GM23338 (cell line): Measurements from ENCODE around the gene CD9. TPM values are rescaled to one million over a fixed set of nuclear protein-coding genes. Genes with fewer than 3 reads are reported as not detected.
"Not testable (repeated sequence)": the region's sequence is repeated elsewhere in the genome, so short reads cannot be mapped to it uniquely, and the experiment has no call there.

ENCODE experiments used
- ATAC-seq: fragments of 200-7000 bp; cut with Tn5 transposase; 3 replicates; pipeline ENCODE4 v1.9.1; 2020
- DNase-seq: peaks from one replicate; pipeline ENCODE4 v3.0.0-alpha.2; 2015; ENCODE audit warnings: low spot score
- H2AFZ ChIP-seq: fragments of 200-600 bp; sonication (generic); 2 replicates; pipeline ENCODE4 v1.8.0; 2016; ENCODE audit warnings: antibody characterized with exemption, mild to moderate bottlenecking, moderate library complexity
- H3F3A ChIP-seq: fragments of 200-600 bp; sonication (generic); replicated peaks from 2 replicates; pipeline ENCODE4 v1.8.0; 2017; ENCODE audit warnings: antibody characterized with exemption, mixed run types, low read depth
- H3K27ac ChIP-seq: fragments of 200-600 bp; sonication (generic); 2 replicates; pipeline ENCODE4 v1.6.1; 2016; ENCODE audit warnings: low read depth
- H3K27me3 ChIP-seq: fragments of 200-600 bp; sonication (generic); 2 replicates; pipeline ENCODE4 v1.8.0; 2016; ENCODE audit warnings: mild to moderate bottlenecking, mixed run types, moderate library complexity; ENCODE audit not compliant: insufficient read depth
- H3K36me3 ChIP-seq: fragments of 200-600 bp; sonication (generic); 2 replicates; pipeline ENCODE4 v1.8.0; 2016; ENCODE audit warnings: mild to moderate bottlenecking; ENCODE audit not compliant: insufficient read depth
- H3K4me1 ChIP-seq: fragments of 200-600 bp; sonication (generic); 2 replicates; pipeline ENCODE4 v1.8.0; 2016; ENCODE audit warnings: mild to moderate bottlenecking, moderate library complexity; ENCODE audit not compliant: insufficient read depth
- H3K4me2 ChIP-seq: fragments of 200-600 bp; sonication (generic); 2 replicates; pipeline ENCODE4 v1.7.1; 2017; ENCODE audit warnings: mixed run types
- H3K4me3 ChIP-seq: fragments of 200-600 bp; sonication (generic); 2 replicates; pipeline ENCODE4 v1.6.1; 2016; ENCODE audit warnings: mixed run types
- H3K79me2 ChIP-seq: fragments of 200-600 bp; sonication (generic); replicated peaks from 2 replicates; pipeline ENCODE4 v1.8.0; 2017; ENCODE audit warnings: mild to moderate bottlenecking; ENCODE audit not compliant: insufficient read depth
- H3K9me2 ChIP-seq: fragments of 200-600 bp; sonication (generic); 2 replicates; pipeline ENCODE4 v1.8.0; 2017; ENCODE audit not compliant: insufficient read depth
- H4K20me1 ChIP-seq: fragments of 200-600 bp; sonication (generic); replicated peaks from 2 replicates; pipeline ENCODE4 v1.8.0; 2017; ENCODE audit warnings: mild to moderate bottlenecking; ENCODE audit not compliant: insufficient read depth
- H3K27ac Mint-ChIP-seq: 2 replicates; pipeline ENCODE4 v1.8.0; 2020; ENCODE audit warnings: inconsistent platforms, mild to moderate bottlenecking, moderate library complexity, mixed read lengths
- H3K27me3 Mint-ChIP-seq: 3 replicates; pipeline ENCODE4 v1.8.0; 2022; ENCODE audit warnings: low read depth, mild to moderate bottlenecking, moderate library complexity, mixed read lengths, inconsistent platforms; ENCODE audit not compliant: insufficient read depth, poor library complexity
- H3K36me3 Mint-ChIP-seq: 3 replicates; pipeline ENCODE4 v1.8.0; 2021; ENCODE audit warnings: low read depth, mild to moderate bottlenecking, inconsistent platforms, moderate library complexity, mixed read lengths
- H3K4me1 Mint-ChIP-seq: 3 replicates; pipeline ENCODE4 v1.8.0; 2020; ENCODE audit warnings: mild to moderate bottlenecking, inconsistent platforms, mixed read lengths
- H3K4me3 Mint-ChIP-seq: 3 replicates; pipeline ENCODE4 v1.8.0; 2021; ENCODE audit warnings: moderate library complexity, mild to moderate bottlenecking, inconsistent platforms, mixed read lengths
- H3K9me3 Mint-ChIP-seq: 3 replicates; pipeline ENCODE4 v1.8.0; 2020; ENCODE audit warnings: moderate library complexity, mild to moderate bottlenecking, inconsistent platforms, mixed read lengths
- JUNB ChIP-seq: IDR thresholded peaks from one replicate; pipeline ENCODE4 v1.6.1; 2016; ENCODE audit warnings: antibody characterized with exemption; ENCODE audit not compliant: unreplicated experiment
- REST ChIP-seq: IDR thresholded peaks from one replicate; pipeline ENCODE4 v1.6.1; 2018; ENCODE audit warnings: antibody characterized with exemption; ENCODE audit not compliant: unreplicated experiment
- ZNF462 ChIP-seq: fragments of 250-450 bp; sonication (Bioruptor Pico); IDR thresholded peaks from 2 replicates; pipeline ENCODE4 v1.5.0; 2020; ENCODE audit warnings: mild to moderate bottlenecking, moderate library complexity
- polyA plus RNA-seq: library from polyadenylated mRNA; unstranded; fragments of >200 nt; fragmentation: Nextera tagmentation; extraction: Ambion mirVana; gene quantifications from 2 replicates; pipeline ENCODE4 v1.2.1, GENCODE V29; 2016
- total RNA-seq: library from RNA; depleted of rRNA; stranded (reverse); fragments of >200 nt; shearing (Covaris generic); gene quantifications from 2 replicates; pipeline ENCODE4 v1.2.3, GENCODE V29; 2014

CD9 gene
- total and polyA plus RNA-seq, 2 experiments from 2014 or later, result 222 to 251 TPM

GRCh38 chr12:6208130-6208529 is 7.9 kb downstream of the CD9 start (continued):
- TF ChIP-seq ZNF462 (CRISPR knock-in tag) (no peak), REST (no peak), JUNB (no peak)

- not testable (repeated sequence) for ATAC-seq, H4K20me1 ChIP-seq, H3K4me2 ChIP-seq, H3K9me2 ChIP-seq, H3K4me3 Mint-ChIP-seq, H3K27me3 ChIP-seq, H3K36me3 ChIP-seq, H2AFZ ChIP-seq, H3K4me3 ChIP-seq, DNase-seq, H3K9me3 Mint-ChIP-seq
- Histone ChIP-seq H3K4me1 (peaks cover 74% of the 10 kb centered on the region), H3K79me2 (peaks cover 86% of the 10 kb centered on the region), H3K27ac (0 out of 2 replicates have a peak overlapping the region, but pooled peaks have one; percentile 79), H3F3A (peaks cover 13% of the 10 kb centered on the region; the same call in 1 of the 2 replicates)
- H3K27ac Mint-ChIP-seq, result 0 out of 2 replicates have a peak overlapping the region, but pooled peaks have one; percentile 15
- peaks cover 52% of the 10 kb centered on the region for H3K36me3 Mint-ChIP-seq
- H3K27me3 Mint-ChIP-seq, result peaks cover 20% of the 10 kb centered on the region
- H3K4me1 Mint-ChIP-seq, result peaks cover 84% of the 10 kb centered on the region
Observed at GRCh38 chr12:6209428-6209827, 9.2 kb downstream of the CD9 start.
